ENCODE measurements around the gene TCFL5.
A peak's percentile ranks its signal among the peaks of the same experiment; 100 is the strongest.

Gene TCFL5

DNA sequence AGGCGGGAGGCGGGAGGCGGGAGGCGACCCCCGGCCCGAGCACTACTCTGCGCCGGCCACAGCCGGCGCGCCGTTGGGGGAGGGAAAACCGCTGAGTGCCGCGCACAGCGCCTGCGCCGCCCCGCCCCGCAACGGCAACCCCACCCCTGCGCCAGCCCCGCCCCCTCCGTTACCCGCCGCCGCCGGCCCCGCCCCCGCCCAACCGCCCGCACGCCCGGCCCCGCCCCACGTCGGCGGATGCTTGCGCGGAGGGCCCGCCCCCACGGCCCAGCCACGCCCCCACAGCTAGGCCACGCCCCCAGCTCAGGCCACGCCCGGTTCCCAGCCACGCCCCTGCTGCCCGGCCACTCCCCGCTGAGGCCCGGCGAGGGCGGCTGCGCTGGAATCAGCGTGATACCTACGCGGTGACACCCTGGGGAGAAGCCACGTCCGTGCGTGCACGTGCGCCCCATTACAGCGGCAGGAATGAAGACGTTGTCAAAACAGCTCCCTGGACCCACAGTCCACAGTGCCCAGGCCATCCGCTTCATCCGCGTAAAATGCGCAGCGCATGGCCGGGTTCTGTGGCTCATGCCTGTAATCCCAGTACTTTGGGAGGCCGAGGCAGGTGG lies at the start of gene TCFL5:
Gene TCFL5 (minus strand): TSS at position 97 of the 611 bp plus-strand sequence. CDS start 152 bp downstream, outside the sequence.
- FAIRE-seq = peak; percentile 69
- peak; percentile 86 for DNase-seq (ENCODE audit: extremely low spot score, insufficient read length, low read depth)

DNA sequence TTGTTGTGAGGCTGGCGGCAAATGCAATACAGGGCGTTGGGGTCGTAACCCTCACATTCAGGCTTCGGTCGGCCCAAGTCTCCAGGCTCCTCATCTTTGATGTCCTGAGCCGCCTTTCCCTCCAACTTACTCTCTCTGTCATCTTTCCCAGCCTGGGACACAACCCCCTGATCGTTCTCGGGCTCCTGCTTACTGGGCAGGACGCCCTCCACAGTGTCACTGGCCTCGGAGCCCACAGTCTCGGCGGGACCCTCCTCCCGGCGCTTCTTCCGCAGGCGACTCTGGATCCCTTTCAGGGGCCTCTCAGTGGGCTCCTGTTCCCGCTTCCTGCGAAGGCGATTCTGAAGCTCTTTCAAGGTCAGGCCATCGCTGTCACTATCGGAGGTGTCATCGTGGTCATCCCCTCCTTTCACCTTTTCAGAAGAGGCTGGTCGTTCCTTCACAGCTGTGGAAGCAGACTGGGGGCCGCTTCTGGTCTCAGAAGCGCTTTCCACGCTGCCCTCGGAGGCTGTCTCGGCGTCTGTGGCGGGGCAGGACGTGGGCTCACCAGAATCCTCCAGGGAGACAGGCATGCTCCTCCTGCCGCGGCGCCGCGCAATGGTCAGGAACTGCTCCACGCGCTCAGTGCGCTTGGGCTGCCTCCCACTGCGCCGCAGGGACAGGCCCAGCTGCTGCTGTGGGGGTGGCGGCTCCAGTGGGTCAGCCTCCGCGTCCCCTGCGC lies 49.3 kb upstream of the TCFL5 start:
- FAIRE-seq (no peak), DNase-seq (ENCODE audit: extremely low spot score, insufficient read length, low read depth) (no peak)

DNA sequence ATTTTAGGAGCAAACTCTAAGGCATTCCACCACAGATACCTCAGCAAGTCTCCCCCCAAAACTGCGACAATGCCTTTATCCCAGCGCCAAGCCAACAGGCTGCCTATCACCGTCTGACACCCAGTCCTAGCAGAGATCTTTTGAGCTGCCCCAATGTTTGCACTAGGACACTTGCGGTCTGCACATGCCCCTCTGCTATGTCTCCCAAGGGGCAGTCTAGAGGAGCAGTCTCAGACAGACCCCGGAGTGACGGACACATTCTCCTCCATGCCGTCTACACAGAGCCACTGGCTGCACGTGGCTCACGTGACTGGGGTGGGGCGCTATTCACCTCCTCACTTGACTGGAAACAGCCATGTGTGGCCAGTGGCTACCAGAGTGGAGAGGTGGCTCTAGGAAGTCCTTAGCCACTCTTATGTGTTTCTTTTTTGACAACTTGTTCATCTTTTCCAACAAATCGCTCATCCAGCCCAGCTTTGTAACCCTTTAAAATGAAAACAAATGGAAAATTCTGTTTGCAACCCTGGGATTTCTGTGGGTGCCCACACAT lies 48.7 kb upstream of the TCFL5 start:
- DNase-seq (ENCODE audit: extremely low spot score, insufficient read length, low read depth) (no peak), FAIRE-seq (no peak)

DNA sequence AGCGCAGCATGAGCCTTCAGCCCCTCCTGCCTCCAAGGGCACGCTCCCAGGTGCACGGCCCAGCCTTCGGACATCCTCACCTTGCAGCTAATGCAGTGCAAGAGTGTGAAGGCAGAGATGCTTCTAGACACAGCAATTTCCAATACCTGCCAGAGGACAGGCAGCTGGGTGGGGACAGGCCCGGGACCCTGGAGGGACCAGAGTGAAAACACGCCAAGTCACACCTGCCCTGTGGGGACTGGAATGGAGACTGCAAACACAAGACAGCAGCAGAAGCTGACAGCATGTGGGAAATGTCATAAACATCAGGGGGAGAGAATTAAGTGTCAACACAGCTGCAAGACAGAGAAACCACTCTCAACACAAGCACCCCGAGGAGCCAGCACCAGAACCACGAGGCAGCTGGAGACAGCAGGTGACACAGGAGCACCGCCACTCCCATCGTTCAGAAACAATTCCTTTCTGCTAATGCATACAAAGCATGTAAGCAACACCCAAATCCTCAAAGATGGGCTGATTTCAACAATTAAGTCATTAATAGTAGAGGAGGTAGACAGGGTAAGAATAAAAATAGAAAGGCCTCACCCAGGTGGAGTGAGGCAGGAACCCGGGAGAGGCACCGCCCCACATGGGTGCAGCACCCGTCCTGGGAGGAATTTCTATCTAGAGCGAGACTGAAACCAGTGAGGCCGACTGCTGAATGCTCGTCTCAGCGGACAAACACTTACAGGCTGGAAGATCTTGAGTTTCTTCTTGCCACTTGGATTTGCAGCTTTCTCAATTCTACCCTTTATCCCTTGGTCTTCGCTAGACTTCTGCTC lies 47.6 kb upstream of the TCFL5 start:
- no peak for DNase-seq (ENCODE audit: extremely low spot score, insufficient read length, low read depth)
- FAIRE-seq = no peak

DNA sequence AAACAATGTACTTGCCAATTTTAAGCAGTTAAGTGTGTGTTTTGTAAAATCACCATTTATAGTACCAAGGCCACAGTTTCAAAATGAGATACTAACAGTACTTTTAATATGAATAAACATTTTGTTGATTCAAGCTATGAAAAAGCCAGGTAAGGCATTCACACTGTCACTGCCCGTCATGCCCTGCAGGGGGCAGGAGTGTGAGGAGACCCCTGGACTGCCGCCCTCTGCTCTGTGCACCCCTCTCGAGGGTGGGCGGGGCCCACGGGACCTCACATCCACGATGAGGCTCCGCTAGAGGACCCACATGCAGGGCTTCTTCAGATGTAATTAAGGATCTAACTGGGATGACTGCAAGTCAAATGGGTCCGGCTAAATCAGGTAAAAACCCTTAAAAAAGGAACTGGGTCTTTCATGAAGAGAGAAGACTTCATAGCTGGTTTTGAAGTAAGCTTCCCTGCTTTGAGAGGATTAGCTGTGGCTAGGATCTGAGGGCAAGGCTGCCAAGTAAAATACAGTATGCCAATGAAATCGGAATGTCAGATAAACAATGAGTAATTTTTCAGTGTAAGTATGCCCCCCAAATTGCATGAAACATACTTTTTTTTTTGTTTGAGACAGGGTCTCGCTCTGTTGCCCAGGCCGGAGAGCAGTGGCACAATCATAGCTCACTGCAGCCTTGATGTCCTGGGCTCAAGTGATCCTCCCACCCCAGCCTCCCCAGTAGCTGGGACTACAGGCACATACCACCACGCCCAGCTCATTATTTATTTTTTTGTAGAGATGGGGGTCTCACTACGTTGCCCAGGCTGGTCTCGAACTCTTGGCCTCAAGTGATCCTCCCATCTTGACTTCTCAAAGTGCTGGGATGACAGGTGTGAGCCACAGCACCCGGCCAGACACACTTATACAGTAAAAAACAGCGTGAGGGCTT lies 46.0 kb upstream of the TCFL5 start:
- FAIRE-seq (no peak), DNase-seq (ENCODE audit: extremely low spot score, insufficient read length, low read depth) (no peak)

DNA sequence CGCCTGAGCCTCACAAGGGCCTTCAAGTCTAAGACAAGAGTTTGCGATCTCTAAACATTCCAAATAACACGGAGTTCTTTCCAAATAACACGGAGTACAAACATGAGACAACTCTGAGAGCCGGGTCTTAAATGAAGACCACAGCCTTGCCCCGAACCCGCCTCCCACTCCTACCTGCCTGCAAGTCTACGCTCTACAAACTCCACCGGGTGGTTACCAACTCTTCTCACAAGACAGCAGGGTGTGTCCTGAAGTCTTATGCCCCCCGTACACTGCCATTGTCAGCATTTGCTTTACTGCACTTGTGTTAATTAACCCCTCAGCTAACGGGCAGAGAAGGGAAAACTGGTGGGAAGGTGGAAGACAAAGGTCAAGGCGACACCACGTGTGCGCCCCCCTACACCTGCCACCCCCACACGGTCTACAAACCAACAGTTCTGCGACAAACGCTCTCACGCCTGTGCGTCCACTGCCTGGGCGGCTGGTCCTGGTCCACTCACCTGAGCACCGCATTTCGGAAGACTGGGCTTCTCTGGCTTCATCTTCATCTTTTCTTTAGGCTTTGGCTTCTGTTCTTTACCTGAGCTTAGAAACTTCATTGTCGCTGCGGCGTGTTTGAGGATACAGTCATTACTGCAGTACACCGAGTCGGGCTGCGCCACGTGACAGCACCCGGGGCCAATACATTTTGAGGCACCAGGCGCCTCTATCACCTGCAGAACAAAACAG lies 45.2 kb upstream of the TCFL5 start:
- FAIRE-seq = no peak
- no peak for DNase-seq (ENCODE audit: extremely low spot score, insufficient read length, low read depth)

DNA sequence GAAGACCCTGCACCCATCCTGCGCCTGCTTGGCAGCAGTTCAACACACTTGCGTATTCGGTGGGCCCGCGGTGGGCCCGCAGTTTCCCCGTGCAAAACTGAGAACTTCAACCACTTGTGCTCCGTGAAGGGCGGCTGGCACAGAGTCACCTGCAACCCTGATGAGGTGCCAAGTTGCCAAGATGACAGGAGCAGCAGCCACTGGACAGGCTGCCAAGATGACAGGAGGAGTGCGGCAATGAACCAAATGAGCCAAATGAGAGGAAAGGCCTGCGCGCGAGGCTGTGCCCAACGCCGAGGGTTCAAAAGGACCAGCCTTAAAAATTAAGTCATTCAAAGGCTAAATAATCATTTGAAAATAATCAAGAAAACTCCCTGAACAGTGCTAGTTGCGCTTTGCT lies 44.6 kb upstream of the TCFL5 start:
- FAIRE-seq (no peak), DNase-seq (ENCODE audit: extremely low spot score, insufficient read length, low read depth) (no peak)

DNA sequence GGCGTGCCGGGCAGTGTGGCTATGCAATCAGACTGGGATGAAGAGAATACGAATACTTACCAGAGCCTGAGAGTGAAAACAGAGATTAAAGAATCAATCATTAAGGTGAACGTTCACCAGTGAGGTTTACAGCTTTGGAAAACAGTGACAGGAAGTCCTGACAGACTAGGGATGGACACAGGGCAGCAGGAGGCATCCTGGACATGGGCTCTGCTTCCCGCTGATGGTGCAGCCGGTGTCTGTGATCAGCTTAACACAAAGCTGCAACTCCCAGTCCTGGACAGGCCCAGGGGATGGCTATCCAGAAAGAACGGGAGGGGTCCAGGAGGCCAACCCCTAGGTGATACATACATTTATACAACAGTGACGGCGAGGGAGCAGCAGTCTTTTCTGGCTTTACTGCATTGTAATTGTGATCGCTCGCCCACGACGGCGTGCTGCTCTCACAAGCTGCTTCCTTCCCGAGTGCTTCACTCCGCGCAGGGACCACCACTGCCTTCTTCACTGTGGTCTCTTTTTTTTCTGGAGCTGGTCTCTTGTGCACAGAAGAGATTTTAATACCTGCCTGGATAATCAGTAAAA lies 44.0 kb upstream of the TCFL5 start:
- no peak for FAIRE-seq

DNA sequence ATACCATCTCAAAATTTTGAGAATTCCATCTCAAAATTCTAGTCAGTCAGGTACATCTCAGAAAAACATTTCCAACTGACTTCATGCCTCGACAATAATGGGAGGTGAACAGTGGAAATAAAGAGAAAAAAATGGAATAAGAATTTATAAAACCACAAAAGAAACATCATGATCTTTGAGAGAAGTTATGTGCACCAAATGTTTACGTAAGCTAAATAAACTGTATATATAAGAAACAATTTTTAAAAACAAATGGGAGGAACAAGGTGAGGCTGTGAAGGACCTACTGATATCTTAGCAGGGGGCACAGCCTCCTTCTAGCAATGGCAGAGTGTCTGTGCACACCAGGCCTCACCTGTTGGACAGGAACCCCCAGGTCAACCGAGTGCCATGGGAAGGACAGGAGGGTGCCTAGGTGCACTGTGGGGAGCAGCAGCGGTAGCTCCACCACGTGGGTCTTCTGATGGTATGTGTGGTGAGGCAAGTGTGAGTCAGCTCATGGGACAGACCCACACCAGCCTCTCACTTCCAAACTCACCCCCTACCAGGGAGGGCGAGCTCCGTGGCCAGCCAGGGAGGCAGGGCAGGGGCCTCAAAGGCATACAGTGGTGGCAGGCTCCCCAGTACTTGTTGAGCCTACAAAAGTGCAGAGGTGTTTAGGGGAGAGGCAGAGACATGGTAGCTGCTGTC lies 41.4 kb upstream of the TCFL5 start:
- FAIRE-seq = no peak
- no peak for DNase-seq (ENCODE audit: extremely low spot score, insufficient read length, low read depth)

More for the DNA sequence above, 44.0 kb upstream of the TCFL5 start:
- no peak for DNase-seq (ENCODE audit: extremely low spot score, insufficient read length, low read depth)

DNA sequence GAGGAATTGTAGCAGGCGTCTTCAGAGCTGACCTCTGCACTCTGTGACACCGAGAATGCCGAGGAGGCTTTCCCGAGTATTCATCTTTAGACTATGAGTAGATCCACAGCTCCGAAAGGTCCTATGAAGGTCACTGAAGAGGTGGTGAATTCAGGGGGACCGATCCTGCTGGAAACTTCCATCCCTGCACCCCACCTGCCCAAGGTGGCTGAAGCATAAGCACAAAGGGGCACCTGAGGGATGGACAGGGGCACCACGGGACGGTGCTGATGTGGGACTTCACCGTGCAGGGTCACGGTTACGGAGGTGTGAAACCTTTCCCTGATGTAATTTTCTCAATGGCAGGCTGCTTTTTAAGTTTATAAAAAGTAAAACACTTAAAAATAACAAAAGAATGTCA lies 40.3 kb upstream of the TCFL5 start:
- no peak for FAIRE-seq
- DNase-seq (ENCODE audit: extremely low spot score, insufficient read length, low read depth) = no peak

DNA sequence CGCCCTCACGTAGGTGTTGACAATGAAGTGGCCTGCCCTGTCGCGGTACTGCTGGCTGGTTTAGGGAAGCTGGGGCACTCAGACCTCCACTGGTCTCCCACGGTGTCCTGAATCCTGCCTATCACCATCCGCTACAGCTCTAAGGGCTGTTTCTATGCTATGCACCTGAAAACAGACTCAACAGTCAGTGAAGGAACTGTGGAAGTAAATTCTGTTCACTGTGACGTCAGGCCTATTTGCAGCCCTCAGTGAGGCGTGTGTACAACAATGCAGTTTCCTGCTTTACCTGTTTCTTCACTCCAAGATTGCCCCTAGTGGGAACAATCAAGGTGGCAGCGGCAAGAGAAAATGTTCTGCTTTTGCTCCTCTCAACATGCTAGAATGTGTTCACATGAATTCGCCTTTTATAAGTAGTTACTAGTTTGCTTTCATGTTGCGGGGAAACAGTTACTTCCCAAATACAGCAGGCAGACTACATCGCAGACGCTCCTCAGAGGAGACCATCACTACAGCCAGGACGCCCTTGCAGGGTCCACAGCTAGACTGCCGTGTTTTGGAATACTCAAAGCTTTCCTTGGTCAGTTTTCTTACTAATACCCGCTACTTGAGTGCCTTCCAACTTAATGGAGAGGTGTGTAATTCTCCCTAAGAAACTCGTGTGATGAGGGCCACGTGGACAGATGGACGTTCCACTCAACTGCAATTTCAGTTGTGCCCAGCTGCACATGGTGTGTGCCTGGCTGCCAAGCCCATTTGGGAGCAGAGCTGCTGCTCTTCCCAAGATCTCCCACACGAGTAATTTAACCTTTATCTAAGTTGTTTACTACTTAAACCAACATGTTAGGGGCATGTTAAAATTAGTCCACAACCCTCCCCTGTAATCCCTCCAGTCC lies 39.3 kb upstream of the TCFL5 start:
- FAIRE-seq = no peak

DNA sequence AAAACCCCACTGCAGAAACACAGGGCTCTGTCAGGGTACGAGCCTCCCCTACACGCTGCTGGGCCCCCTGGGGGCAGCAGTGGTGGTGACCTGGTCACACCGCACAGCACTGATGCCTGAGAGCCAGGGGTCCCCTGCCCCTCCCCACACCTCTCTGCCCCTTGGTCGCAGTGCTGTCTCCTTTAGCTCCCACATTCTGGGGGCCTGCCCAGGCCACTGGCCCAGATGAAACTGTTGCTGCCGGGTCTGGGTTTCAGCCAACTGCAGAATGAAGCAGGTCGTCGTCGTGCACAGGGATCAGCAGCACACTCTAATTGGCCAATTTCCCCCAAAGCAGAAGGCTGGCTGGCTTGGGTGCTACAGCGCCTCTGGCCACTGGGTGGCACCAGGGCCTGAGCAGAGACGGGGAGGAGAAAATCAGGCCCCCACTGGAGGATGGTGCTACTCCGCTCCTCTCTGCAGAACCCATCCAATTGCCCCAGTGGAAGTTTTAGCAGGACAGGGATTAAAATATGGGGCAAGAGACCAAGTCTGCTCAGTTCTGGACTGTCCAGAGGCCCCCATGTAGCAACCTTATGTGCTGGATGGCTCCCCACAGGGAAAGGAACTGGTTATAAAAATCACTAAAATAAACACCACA lies 38.5 kb upstream of the TCFL5 start:
- DNase-seq (ENCODE audit: extremely low spot score, insufficient read length, low read depth) (peak; percentile 74), FAIRE-seq (peak; percentile 64)

More for the DNA sequence above, 39.3 kb upstream of the TCFL5 start:
- no peak for DNase-seq (ENCODE audit: extremely low spot score, insufficient read length, low read depth)

DNA sequence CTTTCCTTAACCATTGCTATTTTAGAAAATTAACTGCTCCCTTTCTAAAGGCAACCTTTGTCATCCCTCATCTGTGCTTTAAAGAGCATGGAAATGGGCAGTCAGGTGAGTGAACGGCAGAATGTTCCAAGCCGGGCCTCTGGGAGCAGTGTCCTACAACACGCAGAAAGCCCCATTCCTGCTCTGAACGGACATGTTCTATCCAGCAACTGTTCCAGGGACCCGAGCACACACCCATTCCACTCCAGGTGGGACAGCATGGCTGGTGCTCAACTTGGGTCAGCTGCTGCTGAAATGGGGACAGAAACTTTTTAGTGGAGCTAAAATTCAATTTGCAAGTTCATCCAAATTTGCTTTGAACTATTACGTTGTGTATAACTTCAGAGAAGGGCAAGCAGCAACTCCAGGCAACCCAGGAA lies 38.0 kb upstream of the TCFL5 start:
- DNase-seq (ENCODE audit: extremely low spot score, insufficient read length, low read depth) (no peak), FAIRE-seq (no peak)

DNA sequence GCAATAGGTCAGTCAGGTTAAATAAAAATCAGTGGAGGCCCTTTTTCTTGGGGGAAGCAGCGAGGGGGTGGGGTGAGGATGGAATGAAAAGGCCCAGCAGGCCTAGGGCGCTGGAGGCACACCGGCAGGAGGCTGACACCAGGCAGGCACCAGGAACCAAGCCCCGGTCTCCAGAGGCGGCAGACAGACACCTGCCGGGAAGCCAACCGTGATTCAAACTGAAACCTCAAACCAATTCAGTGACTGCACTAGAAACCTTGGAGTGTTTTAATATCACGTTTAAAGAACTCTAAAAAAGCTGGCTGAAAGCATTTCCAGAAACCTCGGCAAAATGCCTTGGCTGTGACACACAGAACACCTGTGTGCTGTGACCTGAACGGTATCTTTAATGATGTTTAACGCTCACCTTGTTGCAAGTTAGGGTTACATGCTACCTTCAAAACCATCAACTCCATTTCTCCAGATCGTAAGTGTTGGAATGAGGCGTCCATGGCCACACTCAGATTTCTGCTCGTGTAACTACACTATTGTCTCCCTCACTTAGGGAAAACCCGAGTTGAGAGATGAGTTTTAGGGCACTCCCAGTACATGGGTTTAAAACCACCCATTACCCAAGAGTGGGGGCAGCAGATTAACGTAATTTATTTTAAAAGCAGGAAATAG lies 37.5 kb upstream of the TCFL5 start:
- FAIRE-seq (peak; percentile 60), DNase-seq (ENCODE audit: extremely low spot score, insufficient read length, low read depth) (peak; percentile 48)

DNA sequence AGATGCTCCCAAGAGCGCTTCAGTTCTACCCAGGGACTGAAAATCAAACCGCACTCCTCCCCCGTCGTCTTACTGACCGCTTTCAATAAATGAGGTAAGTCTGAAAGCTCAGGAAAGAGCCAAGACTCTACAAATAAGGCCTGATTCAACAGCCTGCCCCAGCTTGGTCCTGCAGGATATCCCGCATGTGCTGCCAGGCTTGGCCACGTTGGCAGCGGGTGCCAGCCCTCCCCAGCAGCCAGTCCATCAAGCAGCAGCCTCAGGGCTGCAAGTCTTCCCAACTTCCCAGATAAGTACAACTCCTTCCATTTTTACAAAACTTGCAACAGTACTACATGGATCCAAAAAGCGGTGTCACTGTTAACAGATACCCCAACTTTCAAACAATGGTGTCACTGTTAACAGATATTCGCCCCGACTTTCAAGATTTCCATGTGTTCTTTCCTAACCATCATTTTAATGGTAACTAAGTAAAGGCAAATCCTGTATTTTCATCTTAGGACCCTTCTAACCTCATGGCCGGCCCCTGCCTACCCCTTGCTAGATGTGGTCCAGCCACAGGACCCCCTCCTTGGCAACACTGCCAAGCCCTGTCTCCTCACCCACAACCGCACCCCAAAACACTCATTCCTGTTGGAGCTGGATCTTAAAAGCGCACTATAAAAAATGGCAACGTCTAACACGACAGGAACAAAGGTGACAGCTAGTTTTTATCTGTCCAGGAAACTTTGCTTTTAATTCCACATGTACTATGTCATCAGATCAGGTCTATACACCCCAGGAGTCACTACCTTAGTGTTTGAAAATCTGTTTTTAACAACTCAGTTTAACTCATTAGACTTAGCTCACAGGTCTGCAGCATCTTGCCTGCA lies 36.7 kb upstream of the TCFL5 start:
- DNase-seq (ENCODE audit: extremely low spot score, insufficient read length, low read depth) (no peak), FAIRE-seq (no peak)
